Fibroblast of lung (primary cell): ENCODE measurements around the gene SH3PXD2A. TPM values are rescaled to one million over a fixed set of nuclear protein-coding genes. Genes with fewer than 3 reads are reported as not detected.

Source experiments
- DNase-seq, 2 donors: peaks; one replicate each; pipeline versions ENCODE4 v3.0.0 to v3.0.0-alpha.2; 2010; ENCODE audit warnings: low read depth in 2 of 2
- H2AFZ ChIP-seq: 2 replicates; pipeline ENCODE4 v1.5.1; 2012; ENCODE audit warnings: low read length, control low read depth, inconsistent platforms
- H3K27ac ChIP-seq: 2 replicates; pipeline ENCODE4 v1.5.1; 2011; ENCODE audit warnings: low read length, control low read depth; ENCODE audit not compliant: insufficient read depth
- H3K27me3 ChIP-seq: 2 replicates; pipeline ENCODE4 v1.5.1; 2011; ENCODE audit warnings: mild to moderate bottlenecking, low read length; ENCODE audit not compliant: control insufficient read depth, insufficient read depth
- H3K36me3 ChIP-seq: 2 replicates; pipeline ENCODE4 v1.5.1; 2011; ENCODE audit warnings: low read length; ENCODE audit not compliant: control insufficient read depth, insufficient read depth
- H3K4me1 ChIP-seq: 2 replicates; pipeline ENCODE4 v1.5.1; 2011; ENCODE audit warnings: low read length; ENCODE audit not compliant: control insufficient read depth, insufficient read depth; ENCODE audit errors: extremely low read depth
- H3K4me2 ChIP-seq: 2 replicates; pipeline ENCODE4 v1.5.1; 2011; ENCODE audit warnings: low read length, control low read depth; ENCODE audit not compliant: insufficient read depth; ENCODE audit errors: extremely low read depth
- H3K4me3 ChIP-seq, 4 experiments: fragments of 200-600 bp in 1 of 4; sonication (generic) in 1 of 4; replicated peaks in 1 of 4; 2 replicates each; pipeline ENCODE4 v1.5.1; 2011 to 2016; ENCODE audit warnings: low read length in 4 of 4, low read depth in 3 of 4, mild to moderate bottlenecking in 3 of 4, control low read depth in 2 of 4, inconsistent platforms in 1 of 4, mixed read lengths in 1 of 4; ENCODE audit not compliant: insufficient read depth in 1 of 4; ENCODE audit errors: control extremely low read depth in 1 of 4
- H3K79me2 ChIP-seq: 2 replicates; pipeline ENCODE4 v1.5.1; 2012; ENCODE audit warnings: mild to moderate bottlenecking, low read length, inconsistent platforms; ENCODE audit not compliant: control insufficient read depth, insufficient read depth
- H3K9ac ChIP-seq: 2 replicates; pipeline ENCODE4 v1.5.1; 2011; ENCODE audit warnings: mild to moderate bottlenecking, low read length, control low read depth; ENCODE audit not compliant: insufficient read depth
- H3K9me3 ChIP-seq: 2 replicates; pipeline ENCODE4 v1.5.1; 2012; ENCODE audit warnings: low read depth, low read length; ENCODE audit not compliant: control insufficient read depth, insufficient read depth
- H4K20me1 ChIP-seq: 2 replicates; pipeline ENCODE4 v1.5.1; 2011; ENCODE audit warnings: low read length; ENCODE audit not compliant: control insufficient read depth, insufficient read depth; ENCODE audit errors: extremely low read depth
- CTCF ChIP-seq, 2 donors: IDR thresholded peaks in 1 of 2; conservative IDR thresholded peaks in 1 of 2; 1 replicate in 1 of 2; 2 replicates in 1 of 2; pipeline ENCODE4 v1.5.1; 2011 to 2012; ENCODE audit warnings: low read length in 2 of 2, control low read depth in 1 of 2, inconsistent platforms in 1 of 2, low read depth in 1 of 2, mild to moderate bottlenecking in 1 of 2
- EZH2 ChIP-seq: IDR thresholded peaks from 2 replicates; pipeline ENCODE4 v1.5.1; 2012; ENCODE audit warnings: low read length, control low read depth, mild to moderate bottlenecking; ENCODE audit errors: missing control alignments
- polyA plus RNA-seq, 2 donors: library from polyadenylated mRNA; depleted of rRNA in 1 of 2; stranded (reverse) in 1 of 2; unstranded in 1 of 2; fragments of >200 nt; gene quantifications; 2 replicates each; pipeline ENCODE4 v1.2.1, GENCODE V29; 2011 to 2012; ENCODE audit warnings: missing spikeins in 1 of 2
- total RNA-seq: library from RNA; depleted of rRNA; stranded (reverse); fragments of >200 nt; gene quantifications from 2 replicates; pipeline ENCODE4 v1.2.1, GENCODE V29; 2014

Gene SH3PXD2A
- total and polyA plus RNA-seq, 2 donors (not counting 1 experiment from before 2014, with no cell fraction given) = 25.5 to 33.2 TPM

GRCh38 chr10:103692952-103693811 lies 162.2 kb downstream of the SH3PXD2A start:
- Histone ChIP-seq H3K4me2 (peak overlapping the region; percentile 66), H3K27ac (no peak overlapping the region), H3K27me3 (no peaks in the 10 kb centered on the region), H3K36me3 (no peaks in the 10 kb centered on the region), H3K4me1 (peaks cover 23% of the 10 kb centered on the region), H3K79me2 (no peaks in the 10 kb centered on the region), H3K4me3 (peak overlapping the region; percentile 14 to 49 (median 24)), H3K9me3 (no peaks in the 10 kb centered on the region), H4K20me1 (no peaks in the 10 kb centered on the region), H2AFZ (no peak overlapping the region), H3K9ac (peak overlapping the region; percentile 13)
- TF ChIP-seq EZH2 (no peak), CTCF (conservative IDR thresholded peaks at IDR 0.05 in 1 of 2, IDR thresholded peaks at IDR 0.05 in 1 of 2; ENCODE audit: low read depth in 1 of 2, low read length in 2 of 2) (no peak)
- peak in 1 of 2 donors; percentile 29 for DNase-seq

DNA sequence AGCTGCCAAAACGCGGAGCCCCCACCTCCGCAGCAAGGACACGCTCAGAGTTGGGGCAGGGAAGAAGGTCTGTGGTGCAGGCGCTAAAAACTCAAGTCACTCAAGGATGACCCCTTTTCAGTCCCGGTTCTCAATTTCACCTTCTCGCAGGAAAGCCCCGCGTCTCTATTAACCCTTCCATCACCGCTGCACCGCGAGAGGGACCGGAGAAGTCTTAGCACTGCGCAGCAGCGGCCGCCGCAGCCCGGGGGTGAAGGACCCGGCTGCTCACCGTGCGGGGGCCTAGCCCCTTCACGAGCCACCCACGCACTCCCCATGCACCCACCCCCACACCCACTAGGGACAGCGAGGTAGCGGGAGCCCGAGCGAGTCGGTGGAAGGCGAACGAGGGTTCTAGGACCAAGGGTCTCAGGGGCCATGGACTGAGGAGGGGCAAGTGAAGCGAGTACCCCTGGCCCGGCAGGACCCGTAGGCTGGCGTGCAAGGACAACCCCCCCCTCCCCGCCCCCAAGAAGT lies 162.9 kb downstream of the SH3PXD2A start:
- H3K9ac ChIP-seq = peak overlapping the region; percentile 13
- no peak overlapping the region for H3K27ac ChIP-seq
- no peaks in the 10 kb centered on the region for H4K20me1 ChIP-seq
- DNase-seq = no peak
- peaks cover 23% of the 10 kb centered on the region for H3K4me1 ChIP-seq
- H3K79me2 ChIP-seq = no peaks in the 10 kb centered on the region
- TF ChIP-seq EZH2 = no peak
- no peak for TF ChIP-seq CTCF (conservative IDR thresholded peaks at IDR 0.05 in 1 of 2, IDR thresholded peaks at IDR 0.05 in 1 of 2; ENCODE audit: low read depth in 1 of 2, low read length in 2 of 2)
- no peaks in the 10 kb centered on the region for H3K9me3 ChIP-seq
- no peaks in the 10 kb centered on the region for H3K36me3 ChIP-seq
- no peak overlapping the region for H2AFZ ChIP-seq
- peak overlapping the region; percentile 66 for H3K4me2 ChIP-seq
- H3K27me3 ChIP-seq = no peaks in the 10 kb centered on the region
- peak overlapping the region; percentile 14 to 49 (median 24) for H3K4me3 ChIP-seq

DNA sequence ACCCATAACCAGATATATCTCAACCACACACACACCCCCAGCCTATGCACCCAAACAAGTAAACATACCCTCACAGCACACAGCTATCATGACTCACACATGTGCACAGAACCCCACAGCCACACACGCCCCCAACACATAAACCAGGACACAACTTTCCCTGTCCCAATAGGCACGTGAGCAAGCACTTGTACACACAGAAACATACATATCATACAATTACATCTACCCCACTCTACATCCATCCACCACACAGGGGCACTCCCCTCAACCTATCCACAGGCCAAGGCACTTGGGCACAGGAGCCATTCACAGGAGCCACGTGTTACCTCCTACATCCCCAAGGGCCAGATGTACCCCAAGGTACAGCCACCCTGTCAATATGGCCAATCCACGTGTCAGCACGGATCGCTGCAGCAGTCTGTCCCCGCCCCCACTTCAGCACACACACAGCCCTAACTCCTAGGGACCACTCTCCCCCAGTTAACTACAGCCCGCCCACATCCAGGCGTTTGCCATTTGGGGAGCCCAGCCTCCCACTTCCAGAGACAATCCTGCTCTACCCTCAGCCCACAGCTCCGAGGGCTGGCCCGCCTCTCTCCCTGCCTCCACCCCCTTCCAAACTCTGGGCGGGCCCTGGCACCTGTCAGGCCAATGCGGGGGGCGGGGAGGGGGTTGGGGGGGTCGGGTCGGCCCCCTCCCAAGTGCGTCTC lies 163.5 kb downstream of the SH3PXD2A start:
- H2AFZ ChIP-seq = no peak overlapping the region
- H4K20me1 ChIP-seq = no peaks in the 10 kb centered on the region
- H3K9me3 ChIP-seq = no peaks in the 10 kb centered on the region
- peak overlapping the region; percentile 66 for H3K4me2 ChIP-seq
- H3K79me2 ChIP-seq = no peaks in the 10 kb centered on the region
- H3K36me3 ChIP-seq = no peaks in the 10 kb centered on the region
- DNase-seq = no peak
- H3K4me3 ChIP-seq = no peak overlapping the region
- H3K27me3 ChIP-seq = no peaks in the 10 kb centered on the region
- H3K27ac ChIP-seq = no peak overlapping the region
- H3K4me1 ChIP-seq = peaks cover 18% of the 10 kb centered on the region
- H3K9ac ChIP-seq = no peak overlapping the region
- TF ChIP-seq EZH2 = no peak
